Left ventricle myocardium inferior (tissue), 1 donor: ENCODE results near the gene ZFP3. TPM values are rescaled to one million over a fixed set of nuclear protein-coding genes. Genes with fewer than 3 reads are reported as not detected.

Experiments
- DNase-seq: peaks from one replicate; pipeline ENCODE4 v3.0.0-alpha.2; 2020
- H3K27ac ChIP-seq: fragments of 200-600 bp; replicated peaks from 2 replicates; pipeline ENCODE4 v1.8.0; 2021
- H3K27me3 ChIP-seq: fragments of 200-600 bp; 2 replicates; pipeline ENCODE4 v1.8.0; 2021; ENCODE audit warnings: low read depth
- H3K36me3 ChIP-seq: fragments of 200-600 bp; 2 replicates; pipeline ENCODE4 v1.8.0; 2021
- H3K4me1 ChIP-seq: fragments of 200-600 bp; 2 replicates; pipeline ENCODE4 v1.8.0; 2021
- H3K4me3 ChIP-seq: fragments of 200-600 bp; 2 replicates; pipeline ENCODE4 v1.8.0; 2021; ENCODE audit warnings: mild to moderate bottlenecking, moderate library complexity
- H3K9me3 ChIP-seq: fragments of 200-600 bp; replicated peaks from 2 replicates; pipeline ENCODE4 v1.8.0; 2021
- CTCF ChIP-seq: fragments of 200-600 bp; IDR thresholded peaks from 2 replicates; pipeline ENCODE4 v1.8.0; 2021; ENCODE audit warnings: antibody characterized with exemption, mild to moderate bottlenecking, borderline replicate concordance
- intact Hi-C: fragments of 100-400 bp; cut with micrococcal nuclease; formaldehyde crosslinking; loops from one replicate; pipeline ENCODE4 v1.11.0; 2022
- total RNA-seq: library from RNA; stranded (reverse); fragmentation: NEBNext Ultra II Directional; extraction: Animal tissue kit (Norgen Biotek cat#: 25700); gene quantifications from one replicate; pipeline ENCODE4 v1.2.1, GENCODE V29; 2021
- donor health status: DM: no; HTN: yes; CAD: no; lungs with severe emphysema.

The ZFP3 gene
- total RNA-seq, 1 donor from 2014 or later, result 11.0 TPM

GRCh38 chr17:5034063-5034462 lies 44.2 kb upstream of the ZFP3 start:
- no peak overlapping the region for H3K27ac ChIP-seq
- H3K36me3 ChIP-seq, result no peaks in the 10 kb centered on the region
- intact Hi-C loops, result no loop called here
- H3K27me3 ChIP-seq, result peaks cover 27% of the 10 kb centered on the region
- no peak for DNase-seq
- peaks cover 14% of the 10 kb centered on the region for H3K4me1 ChIP-seq
- no peaks in the 10 kb centered on the region for H3K9me3 ChIP-seq
- no peak overlapping the region for H3K4me3 ChIP-seq
- no peak for TF ChIP-seq CTCF

GRCh38 chr17:5034651-5035050 lies 43.6 kb upstream of the ZFP3 start:
- Histone ChIP-seq H3K4me3 (no peak overlapping the region), H3K4me1 (peaks cover 12% of the 10 kb centered on the region), H3K36me3 (no peaks in the 10 kb centered on the region), H3K27me3 (peaks cover 27% of the 10 kb centered on the region), H3K9me3 (no peaks in the 10 kb centered on the region), H3K27ac (no peak overlapping the region)
- TF ChIP-seq CTCF, result no peak
- intact Hi-C loops, result no loop called here
- no peak for DNase-seq

- no peaks in the 10 kb centered on the region for H3K9me3 ChIP-seq
- H3K4me1 ChIP-seq, result peaks cover 10% of the 10 kb centered on the region
- intact Hi-C loops, result no loop called here
- no peak within 1 kb of the TSS for H3K27ac ChIP-seq
- DNase-seq, result no peak
- H3K27me3 ChIP-seq, result peaks cover 27% of the 10 kb centered on the region
- no peak for TF ChIP-seq CTCF
- H3K4me3 ChIP-seq, result peak within 1 kb of the TSS; percentile 48
- no peaks in the 10 kb centered on the region for H3K36me3 ChIP-seq
Observed at GRCh38 chr17:5035315-5035714, 43.0 kb upstream of the ZFP3 start, which contains the start of gene SLC52A1. Gene SLC52A1, minus strand, starts transcription at chr17:5035426. Its CDS starts 820 bp downstream, at chr17:5034606.

- Histone ChIP-seq H3K36me3 (no peaks in the 10 kb centered on the region), H3K27ac (no peak overlapping the region), H3K4me3 (no peak overlapping the region), H3K4me1 (no peaks in the 10 kb centered on the region), H3K27me3 (peaks cover 1% of the 10 kb centered on the region), H3K9me3 (no peaks in the 10 kb centered on the region)
- no peak for TF ChIP-seq CTCF
- DNase-seq, result no peak
- intact Hi-C loops, result no loop called here
Observed at GRCh38 chr17:5042157-5043022, 35.9 kb upstream of the ZFP3 start.

GRCh38 chr17:5043524-5043923 lies 34.7 kb upstream of the ZFP3 start:
- no peak for TF ChIP-seq CTCF
- no peaks in the 10 kb centered on the region for H3K4me1 ChIP-seq

More at GRCh38 chr17:5043524-5043923, 34.7 kb upstream of the ZFP3 start:
- Histone ChIP-seq H3K27ac (no peak overlapping the region), H3K4me3 (no peak overlapping the region), H3K27me3 (no peaks in the 10 kb centered on the region), H3K36me3 (no peaks in the 10 kb centered on the region), H3K9me3 (no peaks in the 10 kb centered on the region)
- intact Hi-C loops, result no loop called here
- DNase-seq, result no peak
